ENCODE results near the gene PPARGC1A.

The PPARGC1A gene

DNA sequence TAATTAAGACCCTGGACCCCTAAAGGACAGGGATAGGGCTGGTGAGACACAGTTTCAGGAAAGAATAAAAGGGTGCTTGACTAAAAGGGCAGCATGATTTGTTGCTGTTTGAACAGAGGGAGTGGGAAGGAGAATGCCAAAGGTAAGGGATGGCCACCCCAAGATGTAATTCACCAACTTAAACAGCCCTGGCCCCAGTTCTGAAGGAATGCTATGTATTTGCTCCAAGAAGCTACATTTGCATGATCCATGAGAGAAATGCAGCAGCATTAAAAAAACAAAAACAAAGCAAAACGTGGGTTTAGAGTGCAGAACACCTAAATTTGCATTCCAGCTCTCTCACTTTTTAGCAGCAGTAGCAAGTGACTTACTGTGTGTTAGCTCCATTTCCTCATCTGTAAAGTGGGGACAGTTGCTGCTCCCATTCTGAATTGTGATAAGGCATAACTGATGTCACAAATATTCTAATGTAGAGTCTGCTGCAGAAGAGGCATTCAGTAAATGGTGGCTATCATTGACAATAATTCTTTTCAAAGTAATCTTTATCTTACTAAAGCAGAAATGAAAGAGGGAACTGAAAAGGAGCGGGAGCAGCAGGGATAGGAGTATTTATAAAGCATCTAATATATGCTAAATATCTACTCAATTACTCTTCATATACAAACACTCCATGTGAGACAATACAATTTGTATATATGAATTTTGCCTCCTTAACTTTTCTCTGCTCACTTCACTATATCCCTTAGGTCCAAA lies 115.8 kb downstream of the PPARGC1A start:
- Mint-ChIP-seq H3K9me3 (no peaks in the 10 kb centered on the region), H3K4me3 (no peak overlapping the region), H3K36me3 (ENCODE audit: low read depth) (no peaks in the 10 kb centered on the region), H3K27ac (no peak overlapping the region), H3K4me1 (ENCODE audit: low read depth) (no peaks in the 10 kb centered on the region), H3K27me3 (ENCODE audit: low read depth) (no peaks in the 10 kb centered on the region)
- DNase-seq (ENCODE audit: low spot score), result no peak

DNA sequence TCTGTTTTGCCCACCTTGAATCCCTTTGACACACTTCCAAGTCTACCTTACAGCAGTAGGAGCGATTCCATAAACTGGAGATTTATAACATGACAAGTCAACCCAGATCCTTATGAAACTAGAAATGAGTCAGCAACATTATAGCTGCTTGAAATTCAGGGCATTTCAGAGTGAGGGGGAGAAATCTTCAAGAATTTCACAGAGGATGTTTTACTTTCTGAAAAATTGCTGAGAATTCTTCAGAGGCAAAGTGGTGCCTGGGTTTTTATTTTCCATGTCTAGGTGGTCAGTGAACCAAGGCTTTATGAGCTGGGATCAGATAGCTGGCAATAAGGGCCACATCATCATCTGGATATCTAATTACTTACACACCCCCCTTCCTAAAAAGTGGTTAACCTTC lies 119.8 kb downstream of the PPARGC1A start:
- H3K27me3 Mint-ChIP-seq (ENCODE audit: low read depth), result no peaks in the 10 kb centered on the region
- H3K4me1 Mint-ChIP-seq (ENCODE audit: low read depth), result no peaks in the 10 kb centered on the region
- H3K27ac Mint-ChIP-seq, result no peak overlapping the region
- H3K9me3 Mint-ChIP-seq, result no peaks in the 10 kb centered on the region
- no peak for DNase-seq (ENCODE audit: low spot score)
- H3K36me3 Mint-ChIP-seq (ENCODE audit: low read depth), result no peaks in the 10 kb centered on the region
- no peak overlapping the region for H3K4me3 Mint-ChIP-seq

DNA sequence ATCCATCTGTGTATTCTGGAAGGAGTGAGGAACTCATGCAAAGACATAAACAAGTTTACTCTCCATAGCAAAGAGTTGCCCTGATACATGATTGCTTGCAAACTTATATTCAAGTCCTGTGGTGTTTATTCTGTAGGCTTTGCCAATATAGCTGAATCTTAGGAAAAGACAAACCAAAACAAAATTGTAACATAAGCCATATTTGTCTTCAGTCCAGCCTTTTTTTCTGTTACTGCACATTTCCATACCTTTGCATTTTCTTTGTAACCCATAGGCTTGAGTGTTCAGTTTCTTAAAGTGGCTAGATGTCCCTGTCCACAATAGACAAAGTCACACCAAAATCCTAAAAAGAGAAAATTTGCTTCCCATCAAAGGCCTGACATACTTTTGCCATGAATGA lies 120.4 kb downstream of the PPARGC1A start:
- Mint-ChIP-seq H3K27me3 (ENCODE audit: low read depth) (no peaks in the 10 kb centered on the region), H3K9me3 (no peaks in the 10 kb centered on the region), H3K36me3 (ENCODE audit: low read depth) (no peaks in the 10 kb centered on the region), H3K4me3 (no peak overlapping the region), H3K27ac (no peak overlapping the region), H3K4me1 (ENCODE audit: low read depth) (no peaks in the 10 kb centered on the region)
- no peak for DNase-seq (ENCODE audit: low spot score)

DNA sequence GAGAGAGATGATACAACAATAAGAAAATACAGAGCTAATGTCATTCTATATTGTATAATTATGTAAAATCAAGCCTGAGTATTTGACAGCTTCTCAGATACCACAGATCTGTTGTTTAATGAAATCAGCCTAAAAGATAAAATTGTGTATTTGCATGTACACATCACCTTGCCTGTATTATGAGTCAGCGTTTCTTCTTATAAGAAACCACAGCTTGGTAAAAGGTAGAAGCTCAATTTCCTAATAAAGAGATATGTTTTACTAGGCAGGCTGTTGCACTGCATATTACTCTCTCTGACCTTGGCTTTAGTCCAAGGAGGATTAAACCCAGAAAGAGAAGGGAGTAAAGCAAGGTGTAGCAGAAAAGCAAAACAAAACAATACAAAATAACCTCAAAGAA lies 121.3 kb downstream of the PPARGC1A start:
- Mint-ChIP-seq H3K4me3 (no peak overlapping the region), H3K4me1 (ENCODE audit: low read depth) (no peaks in the 10 kb centered on the region), H3K27ac (no peak overlapping the region), H3K27me3 (ENCODE audit: low read depth) (no peaks in the 10 kb centered on the region), H3K36me3 (ENCODE audit: low read depth) (no peaks in the 10 kb centered on the region), H3K9me3 (no peaks in the 10 kb centered on the region)
- no peak for DNase-seq (ENCODE audit: low spot score)

DNA sequence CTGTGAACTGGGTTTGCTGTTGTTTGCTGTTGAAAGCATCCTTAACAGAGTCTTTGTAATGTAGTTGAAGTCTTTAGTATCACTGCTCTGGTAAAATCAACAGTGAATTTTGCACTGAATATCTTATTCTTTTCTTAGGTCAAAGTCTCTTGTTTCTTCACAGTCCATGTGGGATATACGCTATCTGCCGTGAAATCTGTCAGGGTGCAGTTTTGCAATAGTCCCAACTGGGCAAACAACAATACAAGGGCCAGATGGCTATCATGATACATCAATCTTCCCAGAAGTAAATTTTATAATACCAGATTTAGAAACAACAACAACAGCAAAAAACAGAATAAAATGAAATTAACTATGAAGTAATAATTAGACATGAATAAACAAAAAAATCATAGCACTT lies 123.5 kb downstream of the PPARGC1A start:
- Mint-ChIP-seq H3K4me1 (ENCODE audit: low read depth) (no peaks in the 10 kb centered on the region), H3K36me3 (ENCODE audit: low read depth) (no peaks in the 10 kb centered on the region), H3K27ac (no peak overlapping the region), H3K4me3 (no peak overlapping the region), H3K9me3 (no peaks in the 10 kb centered on the region), H3K27me3 (ENCODE audit: low read depth) (no peaks in the 10 kb centered on the region)
- no peak for DNase-seq (ENCODE audit: low spot score)

DNA sequence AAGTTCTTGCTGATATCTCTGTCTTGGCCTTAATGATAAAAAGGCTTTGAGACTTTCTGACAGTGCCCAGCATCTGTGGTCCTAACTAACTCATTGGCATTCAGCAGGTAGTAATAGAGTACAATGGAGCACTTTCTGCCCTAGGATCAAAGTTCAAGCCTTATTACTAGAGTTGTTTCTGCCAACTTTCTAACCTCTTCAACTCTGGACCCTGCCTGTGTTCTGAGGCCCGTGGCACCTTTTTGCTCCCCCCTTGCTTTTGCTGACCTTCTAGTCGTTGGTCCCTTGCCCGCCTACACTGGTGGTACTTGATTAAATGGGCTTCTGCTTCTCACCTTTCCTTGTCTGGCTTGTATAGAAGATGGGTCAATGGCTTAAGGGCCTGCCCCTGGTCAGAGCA lies 126.3 kb downstream of the PPARGC1A start:
- no peaks in the 10 kb centered on the region for H3K36me3 Mint-ChIP-seq (ENCODE audit: low read depth)
- H3K4me3 Mint-ChIP-seq, result no peak overlapping the region

DNA sequence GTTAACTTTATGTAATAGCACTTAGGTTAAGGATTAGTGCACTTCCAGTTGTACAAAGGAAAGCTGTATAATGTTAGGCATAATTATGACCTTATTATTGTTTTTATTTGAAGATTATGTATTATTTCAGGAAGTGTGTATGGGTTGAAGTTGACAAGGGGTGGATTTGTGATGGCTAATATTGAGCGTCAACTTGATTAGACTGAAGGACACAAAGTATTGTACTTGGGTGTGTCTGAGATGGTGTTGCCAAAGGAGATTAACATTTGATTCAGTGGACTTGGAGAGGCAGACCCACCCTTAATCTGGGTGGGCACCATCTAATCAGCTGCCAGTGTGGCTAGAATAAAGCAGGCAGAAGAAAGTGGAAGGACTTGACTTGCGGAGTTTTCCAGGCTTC lies 127.3 kb downstream of the PPARGC1A start:
- DNase-seq (ENCODE audit: low spot score), result no peak
- no peaks in the 10 kb centered on the region for H3K4me1 Mint-ChIP-seq (ENCODE audit: low read depth)
- H3K36me3 Mint-ChIP-seq (ENCODE audit: low read depth), result no peaks in the 10 kb centered on the region
- H3K27ac Mint-ChIP-seq, result no peak overlapping the region
- no peaks in the 10 kb centered on the region for H3K27me3 Mint-ChIP-seq (ENCODE audit: low read depth)
- no peaks in the 10 kb centered on the region for H3K9me3 Mint-ChIP-seq
- H3K4me3 Mint-ChIP-seq, result no peak overlapping the region

More for the DNA sequence above, 126.3 kb downstream of the PPARGC1A start:
- no peaks in the 10 kb centered on the region for H3K27me3 Mint-ChIP-seq (ENCODE audit: low read depth)
- no peaks in the 10 kb centered on the region for H3K4me1 Mint-ChIP-seq (ENCODE audit: low read depth)
- H3K27ac Mint-ChIP-seq, result no peak overlapping the region
- no peak for DNase-seq (ENCODE audit: low spot score)
- no peaks in the 10 kb centered on the region for H3K9me3 Mint-ChIP-seq

DNA sequence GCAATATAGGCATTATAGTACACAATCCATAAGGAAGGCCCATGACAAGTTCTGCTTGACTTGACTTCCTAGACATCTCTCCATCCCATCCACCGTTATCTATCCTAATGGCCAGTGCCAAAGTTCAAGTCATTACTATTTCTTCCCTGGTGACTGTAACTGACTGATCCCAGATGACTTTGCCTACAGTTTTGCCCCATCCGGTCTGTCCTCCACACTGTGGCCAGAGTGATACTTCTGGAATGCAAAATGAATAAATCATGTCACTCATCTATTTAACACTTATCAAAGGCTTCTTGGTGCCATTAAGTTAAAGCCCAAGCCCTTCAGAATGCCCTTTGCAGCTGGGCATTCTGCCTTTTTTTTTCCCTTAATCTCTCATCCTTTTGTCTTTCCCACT lies 130.8 kb downstream of the PPARGC1A start:
- H3K27ac Mint-ChIP-seq, result no peak overlapping the region
- H3K27me3 Mint-ChIP-seq (ENCODE audit: low read depth), result no peaks in the 10 kb centered on the region
- H3K4me1 Mint-ChIP-seq (ENCODE audit: low read depth), result no peaks in the 10 kb centered on the region
- no peak for DNase-seq (ENCODE audit: low spot score)
- no peaks in the 10 kb centered on the region for H3K9me3 Mint-ChIP-seq
- no peak overlapping the region for H3K4me3 Mint-ChIP-seq
- no peaks in the 10 kb centered on the region for H3K36me3 Mint-ChIP-seq (ENCODE audit: low read depth)

DNA sequence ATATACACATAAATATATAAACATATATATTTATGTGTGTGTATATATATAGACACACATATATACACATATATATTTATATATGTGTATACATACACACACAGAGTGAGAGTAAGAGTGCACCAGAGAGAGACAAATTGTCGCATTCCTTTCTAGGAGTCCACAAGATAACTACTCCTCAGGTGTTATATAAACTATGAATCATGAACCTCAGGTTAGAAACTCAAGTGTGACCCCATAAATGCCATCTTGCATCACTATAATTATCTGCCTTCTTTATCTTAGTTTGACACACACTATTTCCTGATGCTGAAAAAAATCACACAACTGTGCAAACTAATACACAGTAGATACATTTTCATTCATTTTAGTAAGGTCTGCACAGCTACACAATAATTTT lies 135.2 kb downstream of the PPARGC1A start:
- H3K36me3 Mint-ChIP-seq (ENCODE audit: low read depth), result no peaks in the 10 kb centered on the region

DNA sequence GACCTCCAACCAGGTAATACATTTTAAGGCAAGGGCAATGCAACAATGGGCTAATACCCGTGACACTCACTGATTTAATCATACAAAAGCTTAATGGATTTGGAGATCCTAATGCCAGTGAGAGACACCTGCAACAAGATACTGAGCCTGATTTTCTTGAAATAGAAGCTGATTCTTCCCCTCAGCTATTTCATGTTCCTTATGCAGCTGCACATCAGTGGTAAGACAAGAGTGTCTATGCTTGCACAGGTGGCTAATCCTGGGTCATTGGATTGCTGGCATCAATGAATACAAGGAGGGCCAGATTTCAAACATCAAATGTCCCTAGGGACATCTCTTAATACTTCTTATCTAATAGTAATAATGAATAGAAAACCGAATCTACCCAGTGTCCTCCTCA lies 139.7 kb downstream of the PPARGC1A start:
- Mint-ChIP-seq H3K27me3 (ENCODE audit: low read depth) (no peaks in the 10 kb centered on the region), H3K4me3 (no peak overlapping the region), H3K4me1 (ENCODE audit: low read depth) (no peaks in the 10 kb centered on the region), H3K36me3 (ENCODE audit: low read depth) (no peaks in the 10 kb centered on the region), H3K27ac (no peak overlapping the region), H3K9me3 (no peaks in the 10 kb centered on the region)
- DNase-seq (ENCODE audit: low spot score), result no peak

More for the DNA sequence above, 135.2 kb downstream of the PPARGC1A start:
- H3K4me3 Mint-ChIP-seq, result no peak overlapping the region
- no peaks in the 10 kb centered on the region for H3K9me3 Mint-ChIP-seq
- no peak for DNase-seq (ENCODE audit: low spot score)
- H3K27me3 Mint-ChIP-seq (ENCODE audit: low read depth), result no peaks in the 10 kb centered on the region
- no peak overlapping the region for H3K27ac Mint-ChIP-seq
- no peaks in the 10 kb centered on the region for H3K4me1 Mint-ChIP-seq (ENCODE audit: low read depth)

DNA sequence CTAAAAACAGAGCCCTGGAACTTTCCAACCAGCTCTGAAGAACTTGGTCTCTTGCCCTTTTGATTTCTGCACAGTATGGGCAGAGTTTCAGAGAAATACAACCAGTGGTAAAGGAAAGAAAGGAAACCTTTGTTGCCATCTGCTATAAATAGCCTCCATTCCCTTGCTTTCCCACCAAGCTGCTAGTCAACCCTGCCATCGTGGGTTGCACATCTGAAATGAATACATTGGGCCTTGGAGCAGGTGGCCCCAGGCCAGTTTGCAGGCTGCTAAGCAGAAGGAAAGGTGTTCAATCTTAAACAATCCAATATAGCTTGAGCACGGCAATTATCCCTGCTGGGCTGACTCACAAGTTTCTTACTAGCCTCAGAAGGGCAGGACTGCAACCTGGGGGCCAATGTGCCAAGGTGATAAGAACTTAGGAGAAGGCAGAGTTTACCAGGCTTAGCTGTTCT lies 142.5 kb downstream of the PPARGC1A start:
- H3K9me3 Mint-ChIP-seq, result no peaks in the 10 kb centered on the region
- DNase-seq (ENCODE audit: low spot score), result no peak
- no peak overlapping the region for H3K27ac Mint-ChIP-seq
- no peaks in the 10 kb centered on the region for H3K36me3 Mint-ChIP-seq (ENCODE audit: low read depth)
- H3K4me1 Mint-ChIP-seq (ENCODE audit: low read depth), result no peaks in the 10 kb centered on the region
- no peaks in the 10 kb centered on the region for H3K27me3 Mint-ChIP-seq (ENCODE audit: low read depth)
- no peak overlapping the region for H3K4me3 Mint-ChIP-seq

DNA sequence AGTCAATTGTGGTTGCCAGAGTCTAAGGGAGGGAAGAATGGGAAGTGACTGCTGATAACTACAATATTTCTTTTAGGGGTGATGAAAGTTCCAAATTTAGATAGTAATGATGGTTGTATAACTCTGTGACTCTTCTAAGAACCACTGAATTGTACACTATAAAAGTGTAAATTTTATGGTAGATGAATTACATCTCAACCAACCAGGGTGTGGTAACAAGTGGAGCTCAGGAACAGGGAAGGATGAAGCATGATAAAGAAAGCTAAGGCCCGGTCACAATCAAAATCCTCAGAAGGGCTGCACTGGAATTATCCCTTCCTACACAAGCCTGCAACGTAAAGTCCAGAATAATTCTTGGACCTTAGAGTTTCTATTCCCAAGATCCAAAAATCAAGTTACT lies 143.2 kb downstream of the PPARGC1A start:
- Mint-ChIP-seq H3K27me3 (ENCODE audit: low read depth) (no peaks in the 10 kb centered on the region), H3K9me3 (no peaks in the 10 kb centered on the region), H3K36me3 (ENCODE audit: low read depth) (no peaks in the 10 kb centered on the region), H3K27ac (no peak overlapping the region), H3K4me1 (ENCODE audit: low read depth) (no peaks in the 10 kb centered on the region), H3K4me3 (no peak overlapping the region)
- DNase-seq (ENCODE audit: low spot score), result no peak

DNA sequence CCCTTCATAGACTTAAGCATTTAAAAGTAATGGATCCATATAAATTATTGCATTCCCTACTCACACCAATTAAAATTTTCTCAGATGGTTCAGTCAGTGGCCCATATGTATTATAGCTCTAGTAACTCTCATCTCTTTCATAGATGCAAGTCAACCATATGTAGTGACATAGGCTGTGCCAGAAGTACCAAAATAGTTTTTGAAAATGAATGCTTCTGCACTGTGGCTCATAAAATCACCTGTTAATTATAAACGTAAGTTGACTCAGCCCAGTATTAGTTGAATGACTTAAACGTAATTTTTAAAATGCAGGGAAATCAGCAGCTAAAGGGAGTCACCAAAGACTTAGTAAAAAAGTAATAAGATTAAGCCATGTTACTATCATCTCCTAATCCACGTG lies 143.8 kb downstream of the PPARGC1A start:
- Mint-ChIP-seq H3K36me3 (ENCODE audit: low read depth) (no peaks in the 10 kb centered on the region), H3K4me3 (no peak overlapping the region), H3K4me1 (ENCODE audit: low read depth) (no peaks in the 10 kb centered on the region), H3K27me3 (ENCODE audit: low read depth) (no peaks in the 10 kb centered on the region), H3K27ac (no peak overlapping the region), H3K9me3 (no peaks in the 10 kb centered on the region)
- no peak for DNase-seq (ENCODE audit: low spot score)

DNA sequence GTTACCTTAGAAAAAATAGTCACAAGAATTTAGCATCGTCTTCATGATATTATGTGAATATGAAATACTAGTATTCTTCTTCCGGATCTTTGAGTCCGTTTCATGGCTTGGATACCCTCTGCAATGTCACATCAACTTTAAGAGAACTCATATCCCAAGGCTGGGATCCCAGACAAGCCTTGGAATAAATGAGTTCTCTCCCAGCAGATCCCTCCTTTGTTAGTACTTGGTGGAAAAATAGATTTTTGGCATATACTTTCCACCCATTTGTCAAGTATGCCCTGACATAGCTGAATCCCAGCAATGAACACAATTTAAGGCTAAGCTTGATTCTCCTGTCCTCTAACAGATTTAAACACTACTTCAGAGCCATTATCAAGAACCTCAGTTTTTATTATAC lies 144.5 kb downstream of the PPARGC1A start:
- Mint-ChIP-seq H3K9me3 (no peaks in the 10 kb centered on the region), H3K27ac (no peak overlapping the region), H3K4me3 (no peak overlapping the region), H3K36me3 (ENCODE audit: low read depth) (no peaks in the 10 kb centered on the region), H3K4me1 (ENCODE audit: low read depth) (no peaks in the 10 kb centered on the region), H3K27me3 (ENCODE audit: low read depth) (no peaks in the 10 kb centered on the region)
- no peak for DNase-seq (ENCODE audit: low spot score)

Data from T-helper 2 cell treated with Interferon-gamma antibody and Interleukin-4, amounts not matched to agents 5 μg/mL and 100 μg/mL, for 36 hours (primary cell).